ENCODE results near the gene CAPRIN1. TPM values are rescaled to one million over a fixed set of nuclear protein-coding genes. Genes with fewer than 3 reads are reported as not detected.
A peak's percentile ranks its signal among the peaks of the same experiment; 100 is the strongest.

CAPRIN1 gene
- total and polyA plus RNA-seq, 2 experiments from 2014 or later = 119 to 365 TPM

- Mint-ChIP-seq H3K4me1 (peaks cover 3% of the 10 kb centered on the region; the same call in 1 of the 3 replicates), H3K27ac (peak overlapping the region; percentile 75; the same call in 1 of the 2 replicates), H3K9me3 (no peaks in the 10 kb centered on the region; the same call in 2 of the 3 replicates), H3K4me3 (no peak overlapping the region), H3K36me3 (ENCODE audit: low read depth) (peaks cover 61% of the 10 kb centered on the region), H3K27me3 (ENCODE audit: insufficient read depth, low read depth, poor library complexity) (peaks cover 18% of the 10 kb centered on the region)
- Histone ChIP-seq H3K27me3 (ENCODE audit: insufficient read depth) (no peaks in the 10 kb centered on the region), H3K9me2 (ENCODE audit: insufficient read depth) (no peaks in the 10 kb centered on the region), H3K4me2 (no peak overlapping the region), H3K36me3 (ENCODE audit: insufficient read depth) (peaks cover 21% of the 10 kb centered on the region), H3K4me1 (ENCODE audit: insufficient read depth) (no peaks in the 10 kb centered on the region), H3K4me3 (no peak overlapping the region), H2AFZ (no peak overlapping the region), H3K79me2 (replicated peaks; ENCODE audit: insufficient read depth) (no peaks in the 10 kb centered on the region), H3K27ac (ENCODE audit: low read depth) (no peak overlapping the region), H4K20me1 (replicated peaks; ENCODE audit: insufficient read depth) (peaks cover 5% of the 10 kb centered on the region; the same call in 1 of the 2 replicates), H3F3A (replicated peaks; ENCODE audit: low read depth) (0 out of 2 replicates have a peak, but pooled peaks cover 5% of the 10 kb centered on the region)
- ATAC-seq = no peak
- DNase-seq (ENCODE audit: low spot score) = no peak
- TF ChIP-seq JUNB (IDR thresholded peaks at IDR 0.05; ENCODE audit: unreplicated experiment) (no peak), EZH2 (IDR thresholded peaks at IDR 0.05; ENCODE audit: low read depth, unreplicated experiment) (no peak)
These were observed 97.1 kb downstream of the CAPRIN1 start for GRCh38 chr11:34148504-34149165.

GRCh38 chr11:34149274-34149673 is 97.7 kb downstream of the CAPRIN1 start:
- Mint-ChIP-seq H3K4me1 (peaks cover 3% of the 10 kb centered on the region; the same call in 1 of the 3 replicates), H3K27me3 (ENCODE audit: insufficient read depth, low read depth, poor library complexity) (peaks cover 18% of the 10 kb centered on the region), H3K27ac (peak overlapping the region; percentile 75; the same call in 1 of the 2 replicates), H3K9me3 (no peaks in the 10 kb centered on the region; the same call in 2 of the 3 replicates), H3K4me3 (no peak overlapping the region), H3K36me3 (ENCODE audit: low read depth) (peaks cover 61% of the 10 kb centered on the region)
- Histone ChIP-seq H3K27ac (ENCODE audit: low read depth) (no peak overlapping the region), H2AFZ (no peak overlapping the region), H3K27me3 (ENCODE audit: insufficient read depth) (no peaks in the 10 kb centered on the region), H3K9me2 (ENCODE audit: insufficient read depth) (no peaks in the 10 kb centered on the region), H3K79me2 (replicated peaks; ENCODE audit: insufficient read depth) (no peaks in the 10 kb centered on the region), H4K20me1 (replicated peaks; ENCODE audit: insufficient read depth) (peaks cover 5% of the 10 kb centered on the region; the same call in 1 of the 2 replicates), H3K4me2 (no peak overlapping the region), H3K4me1 (ENCODE audit: insufficient read depth) (no peaks in the 10 kb centered on the region), H3K36me3 (ENCODE audit: insufficient read depth) (peaks cover 16% of the 10 kb centered on the region), H3F3A (replicated peaks; ENCODE audit: low read depth) (0 out of 2 replicates have a peak, but pooled peaks cover 5% of the 10 kb centered on the region), H3K4me3 (no peak overlapping the region)
- TF ChIP-seq ZNF462 (CRISPR knock-in tag; IDR thresholded peaks at IDR 0.05) (no peak), CREB1 (CRISPR knock-in tag; IDR thresholded peaks at IDR 0.05; ENCODE audit: low read depth) (no peak), EZH2 (IDR thresholded peaks at IDR 0.05; ENCODE audit: low read depth, unreplicated experiment) (no peak), ETS1 (IDR thresholded peaks at IDR 0.05) (no peak), POLR2AphosphoS5 (IDR thresholded peaks at IDR 0.05; ENCODE audit: low read depth) (no peak), STAT1 (IDR thresholded peaks at IDR 0.05; ENCODE audit: unreplicated experiment) (no peak), NANOG (IDR thresholded peaks at IDR 0.05; ENCODE audit: borderline replicate concordance) (no peak)
- DNase-seq (ENCODE audit: low spot score) (no peak), ATAC-seq (no peak)

Measured in GM23338 (cell line).